Gastroesophageal sphincter (tissue), 4 donors: ENCODE data around the gene CTLA4. TPM values are rescaled to one million over a fixed set of nuclear protein-coding genes. Genes with fewer than 3 reads are reported as not detected.

Experiments used
- ATAC-seq: fragments of 150-250 bp; one replicate; pipeline ENCODE4 v1.9.1; 2016; ENCODE audit warnings: mild to moderate bottlenecking, moderate library complexity
- H3K27ac ChIP-seq, 4 donors: fragments of 200-600 bp; sonication (generic) in 3 of 4; 1 replicate in 3 of 4; 2 replicates in 1 of 4; pipeline ENCODE4 v1.5.1; 2016 to 2019
- H3K27me3 ChIP-seq: fragments of 200-600 bp; sonication (generic); one replicate; pipeline ENCODE4 v1.5.1; 2019
- H3K36me3 ChIP-seq, 2 donors: fragments of 200-600 bp; sonication (generic); one replicate each; pipeline ENCODE4 v1.5.1; 2019; ENCODE audit warnings: control low read depth in 1 of 2
- H3K4me1 ChIP-seq, 3 donors: fragments of 200-600 bp; sonication (generic); 1 replicate in 2 of 3; 2 replicates in 1 of 3; pipeline ENCODE4 v1.5.1; 2016 to 2019; ENCODE audit warnings: control low read depth in 2 of 3
- H3K4me3 ChIP-seq, 2 donors: fragments of 200-600 bp; sonication (generic); one replicate each; pipeline ENCODE4 v1.5.1; 2019; ENCODE audit warnings: mild to moderate bottlenecking in 1 of 2, moderate library complexity in 1 of 2
- H3K9me3 ChIP-seq, 3 donors: fragments of 200-600 bp; sonication (generic); one replicate each; pipeline ENCODE4 v1.5.1; 2017 to 2019; ENCODE audit warnings: control low read depth in 2 of 3
- CTCF ChIP-seq, 4 experiments: fragments of 200-600 bp in 2 of 4; fragments of 450-650 bp in 2 of 4; sonication (generic) in 1 of 4; IDR thresholded peaks; one replicate each; pipeline ENCODE4 v1.5.1; 2017 to 2019; ENCODE audit warnings: antibody characterized with exemption in 4 of 4, mild to moderate bottlenecking in 2 of 4, moderate library complexity in 2 of 4
- EP300 ChIP-seq: sonication (generic); formaldehyde crosslinking; IDR thresholded peaks from one replicate; pipeline ENCODE4 v1.6.1; 2017; ENCODE audit warnings: antibody characterized with exemption, mild to moderate bottlenecking
- POLR2A ChIP-seq, 2 donors: fragments of 450-650 bp; IDR thresholded peaks; one replicate each; pipeline ENCODE4 v1.6.1; 2017; ENCODE audit warnings: antibody characterized with exemption in 2 of 2, mild to moderate bottlenecking in 2 of 2, moderate library complexity in 1 of 2
- POLR2AphosphoS5 ChIP-seq: sonication (generic); formaldehyde crosslinking; IDR thresholded peaks from one replicate; pipeline ENCODE4 v1.6.1; 2017; ENCODE audit warnings: antibody characterized with exemption
- WGBS, 2 donors: methylation state at CpG; one replicate each; pipeline ENCODE4 v1.1.5; 2018; ENCODE audit warnings: low coverage in 1 of 2; 5-methylcytosine and 5-hydroxymethylcytosine counted together
- total RNA-seq, 4 donors: library from RNA; depleted of rRNA; stranded (reverse); fragments of >200 nt; gene quantifications; one replicate each; pipeline ENCODE4 v1.1.0, GENCODE V29; 2016

CTLA4 gene
- total RNA-seq, 4 donors from 2014 or later: 0.81 TPM; not detected in 3

- Histone ChIP-seq H3K27ac (no peak overlapping the region), H3K36me3 (no peaks in the 10 kb centered on the region), H3K27me3 (no peaks in the 10 kb centered on the region), H3K4me1 (peaks cover 0 to 9% (median 0%) of the 10 kb centered on the region in 3 donors), H3K9me3 (peaks cover 0 to 11% (median 0%) of the 10 kb centered on the region in 3 donors), H3K4me3 (no peak overlapping the region)
- ATAC-seq: no peak
- 71% methylated on average over 2 to 4 of the region's 4 CpGs for WGBS, 2 donors
- TF ChIP-seq EP300 (no peak), POLR2AphosphoS5 (no peak), POLR2A (IDR thresholded peaks at IDR 0.05) (no peak), CTCF (IDR thresholded peaks at IDR 0.05) (no peak)
Measured at GRCh38 chr2:203861197-203861596, 6.4 kb upstream of the CTLA4 start.

GRCh38 chr2:203861607-203862006 lies 6.0 kb upstream of the CTLA4 start:
- 86 to 92% methylated on average over 1 of the region's 1 CpG for WGBS, 2 donors
- no peak for ATAC-seq
- Histone ChIP-seq H3K4me3 (no peak overlapping the region), H3K4me1 (peaks cover 0 to 9% (median 0%) of the 10 kb centered on the region in 3 donors), H3K27me3 (no peaks in the 10 kb centered on the region), H3K27ac (no peak overlapping the region), H3K9me3 (peaks cover 0 to 11% (median 0%) of the 10 kb centered on the region in 3 donors), H3K36me3 (no peaks in the 10 kb centered on the region)
- no peak for TF ChIP-seq EP300
- TF ChIP-seq POLR2AphosphoS5: no peak
- TF ChIP-seq POLR2A (IDR thresholded peaks at IDR 0.05): no peak
- no peak for TF ChIP-seq CTCF (IDR thresholded peaks at IDR 0.05)

GRCh38 chr2:203869223-203870042 lies 1.9 kb downstream of the CTLA4 start:
- H3K27ac ChIP-seq: no peak overlapping the region
- H3K27me3 ChIP-seq: no peaks in the 10 kb centered on the region
- TF ChIP-seq POLR2A (IDR thresholded peaks at IDR 0.05) (no peak), POLR2AphosphoS5 (no peak), CTCF (IDR thresholded peaks at IDR 0.05) (no peak), EP300 (no peak)
- H3K36me3 ChIP-seq: no peaks in the 10 kb centered on the region
- ATAC-seq: no peak
- no peaks in the 10 kb centered on the region for H3K4me1 ChIP-seq
- H3K4me3 ChIP-seq: no peak overlapping the region
- H3K9me3 ChIP-seq: peaks cover 0 to 4% (median 0%) of the 10 kb centered on the region in 3 donors
- 64 to 72% methylated on average over 6 of the region's 6 CpGs for WGBS, 2 donors

GRCh38 chr2:203870481-203870880 lies 2.9 kb downstream of the CTLA4 start:
- H3K4me1 ChIP-seq: no peaks in the 10 kb centered on the region
- H3K4me3 ChIP-seq: no peak overlapping the region
- TF ChIP-seq EP300 (no peak), CTCF (IDR thresholded peaks at IDR 0.05) (no peak), POLR2A (IDR thresholded peaks at IDR 0.05) (no peak)
- no peaks in the 10 kb centered on the region for H3K27me3 ChIP-seq
- no peaks in the 10 kb centered on the region for H3K36me3 ChIP-seq
- H3K9me3 ChIP-seq: no peaks in the 10 kb centered on the region
- 73% methylated on average over 4 of the region's 9 CpGs; no CpG with 5 or more reads in 1 of the 2 donors for WGBS, 2 donors
- H3K27ac ChIP-seq: peak overlapping the region in 1 of 4 donors; percentile 25
- no peak for ATAC-seq

GRCh38 chr2:203870941-203871340 lies 3.4 kb downstream of the CTLA4 start:
- no peaks in the 10 kb centered on the region for H3K27me3 ChIP-seq
- H3K4me3 ChIP-seq: no peak overlapping the region
- H3K27ac ChIP-seq: peak overlapping the region in 1 of 4 donors; percentile 25
- no peaks in the 10 kb centered on the region for H3K9me3 ChIP-seq
- H3K36me3 ChIP-seq: no peaks in the 10 kb centered on the region
- ATAC-seq: peak; percentile 55
- 100% methylated on average over 2 of the region's 2 CpGs; no CpG with 5 or more reads in 1 of the 2 donors for WGBS, 2 donors
- H3K4me1 ChIP-seq: no peaks in the 10 kb centered on the region
- no peak for TF ChIP-seq EP300
- no peak for TF ChIP-seq POLR2A (IDR thresholded peaks at IDR 0.05)
- no peak for TF ChIP-seq POLR2AphosphoS5
- TF ChIP-seq CTCF (IDR thresholded peaks at IDR 0.05): no peak
